HG03064 (cell line): Measurements from ENCODE around the gene STIMATE.

Experiments
- ATAC-seq: cut with Tn5 transposase; IDR thresholded peaks from one replicate; pipeline ENCODE4 v1.9.1; 2021; ENCODE audit warnings: low read depth; ENCODE audit not compliant: unreplicated experiment

STIMATE gene

DNA sequence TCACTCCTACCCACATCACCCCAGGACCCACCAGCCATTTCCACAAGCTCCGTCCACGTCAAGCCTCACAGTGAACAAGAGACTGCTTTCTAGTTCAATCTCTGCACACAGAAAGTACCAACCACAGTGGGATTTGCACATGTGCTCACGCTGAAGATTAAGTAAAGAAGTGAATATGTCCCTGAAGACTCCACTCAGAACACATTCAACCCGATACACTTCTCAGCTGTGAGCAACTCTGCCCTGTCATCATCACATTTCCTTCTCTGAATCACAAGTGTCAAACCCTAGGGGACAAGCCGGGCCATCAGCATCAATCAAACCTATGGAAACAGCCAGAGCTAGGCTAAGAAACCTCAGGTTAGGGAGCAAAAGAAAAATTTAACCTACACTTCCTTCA is 1.9 kb downstream of the STIMATE start:
- no peak for ATAC-seq

DNA sequence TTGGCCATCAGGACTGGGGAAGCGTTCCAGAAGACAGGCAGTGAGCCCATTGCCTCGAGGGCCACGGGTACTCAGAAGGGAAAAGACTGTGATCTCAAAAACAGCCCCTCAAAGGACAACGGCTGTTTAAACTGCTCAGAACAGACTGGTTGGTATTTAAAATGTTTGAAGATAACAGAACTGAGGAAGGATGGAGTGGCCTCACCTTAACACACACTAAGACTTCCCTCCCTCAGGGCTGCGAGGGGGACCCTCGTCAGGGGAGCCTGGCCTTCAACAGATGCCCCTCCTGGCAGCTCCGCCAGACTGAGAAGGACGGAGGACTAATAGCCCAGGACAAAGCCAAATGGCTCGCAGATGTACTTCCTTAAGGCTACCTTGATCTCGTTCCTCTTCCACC is 2.6 kb downstream of the STIMATE start:
- no peak for ATAC-seq

DNA sequence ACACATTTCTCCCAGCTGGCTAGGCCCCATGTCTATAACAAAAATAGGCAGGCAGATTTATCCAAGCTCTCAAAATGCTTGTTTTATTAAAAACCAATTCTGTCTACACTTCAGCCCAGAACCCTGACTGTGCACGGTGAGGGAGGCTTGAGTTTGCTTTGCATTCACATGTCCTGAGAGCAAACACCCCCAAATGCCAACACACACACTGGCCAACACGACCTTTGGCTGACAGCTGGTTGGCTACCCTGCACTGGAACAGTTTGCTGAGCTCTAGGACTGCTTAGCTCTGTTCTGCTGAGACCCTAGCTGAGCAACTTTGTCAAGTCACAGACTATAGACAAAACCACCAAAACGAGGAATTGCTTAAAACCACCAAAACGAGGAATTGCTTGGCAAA is 3.6 kb downstream of the STIMATE start:
- no peak for ATAC-seq

DNA sequence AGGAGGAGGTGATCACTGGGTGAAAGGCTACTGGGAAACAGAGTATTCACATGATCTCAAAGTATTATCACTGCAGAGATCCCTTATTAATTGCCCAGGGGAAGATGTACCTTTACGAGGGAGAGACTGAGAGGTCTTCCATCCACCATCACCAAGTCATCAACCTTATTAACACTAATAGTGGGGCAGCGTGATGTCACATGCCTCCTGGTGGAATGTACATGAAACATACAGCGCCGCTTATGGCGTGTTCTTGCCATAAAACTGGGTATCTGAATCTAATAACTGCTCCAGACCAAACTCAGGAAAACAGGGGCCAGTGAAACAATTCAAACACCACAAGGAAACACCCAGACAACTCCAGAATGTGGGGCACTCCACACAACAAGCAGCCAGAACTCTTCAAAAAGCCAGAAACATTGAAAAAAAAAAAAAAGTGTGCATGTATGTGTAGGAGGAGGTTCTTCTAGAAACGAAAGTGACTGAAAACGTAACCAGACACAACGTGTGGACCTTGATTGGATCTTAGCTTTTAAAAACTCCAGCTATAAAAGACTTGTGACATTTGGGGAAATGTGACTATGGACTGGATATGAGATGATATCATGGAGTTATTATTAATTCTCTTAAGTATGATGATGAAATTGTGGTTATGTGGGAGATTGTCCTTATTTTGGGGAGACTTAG is 4.6 kb downstream of the STIMATE start:
- no peak for ATAC-seq

DNA sequence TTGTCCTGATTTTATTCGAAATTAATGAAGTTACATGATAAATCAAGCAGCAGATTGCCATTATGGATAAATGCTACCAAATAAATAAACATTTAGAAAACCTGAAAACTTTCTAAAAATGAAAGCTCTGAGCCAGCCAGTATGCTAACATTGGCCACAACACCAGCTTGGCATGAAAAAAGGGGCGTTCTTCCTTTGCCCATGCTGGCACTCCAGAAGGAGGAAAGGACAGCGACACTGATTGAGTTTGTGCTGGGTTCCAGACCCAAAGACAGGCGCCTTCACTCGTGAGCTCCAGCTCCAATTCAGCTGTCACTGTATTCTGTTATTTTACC is 5.1 kb downstream of the STIMATE start:
- no peak for ATAC-seq

DNA sequence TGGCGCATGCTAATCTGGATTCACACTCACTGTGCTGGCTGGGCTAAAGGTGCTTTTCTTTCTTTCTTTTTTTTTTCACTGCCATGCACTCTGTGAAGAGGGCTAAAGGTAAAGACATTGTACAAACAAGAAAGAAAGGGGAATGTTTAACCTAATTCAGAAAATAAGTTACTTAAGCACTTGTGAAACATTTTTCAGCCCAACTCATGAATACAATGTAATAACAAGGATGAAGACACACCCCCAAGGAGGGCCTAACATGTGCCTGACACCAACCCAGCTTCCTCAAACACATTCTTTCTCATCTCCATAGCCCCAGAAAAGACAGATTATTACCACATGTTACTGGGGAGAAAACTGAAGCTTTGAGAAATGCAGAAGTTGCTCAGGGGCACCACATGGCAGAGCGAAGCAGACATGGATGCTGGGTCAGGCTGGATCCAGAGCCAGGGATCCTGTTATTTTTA is 5.7 kb downstream of the STIMATE start:
- no peak for ATAC-seq

DNA sequence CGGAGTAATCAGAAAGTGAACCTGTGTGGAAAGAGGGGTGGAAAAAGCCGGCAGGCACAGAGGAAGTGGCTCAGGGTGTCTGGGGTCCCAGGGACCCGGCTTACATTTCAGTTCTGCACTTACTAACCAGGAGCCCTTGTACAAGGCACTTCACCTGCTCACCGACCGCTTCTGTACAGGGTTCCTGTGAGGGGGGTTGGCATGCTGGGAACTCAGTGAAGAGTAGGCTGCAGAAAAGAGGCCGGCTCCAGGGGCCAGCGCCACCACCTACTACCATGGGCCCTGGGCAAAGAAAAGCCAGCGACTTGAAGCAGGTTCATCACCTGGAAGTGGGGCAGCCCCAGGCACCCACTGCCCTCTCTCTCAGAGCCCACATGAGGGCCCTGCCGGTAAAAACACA is 6.2 kb downstream of the STIMATE start:
- no peak for ATAC-seq

DNA sequence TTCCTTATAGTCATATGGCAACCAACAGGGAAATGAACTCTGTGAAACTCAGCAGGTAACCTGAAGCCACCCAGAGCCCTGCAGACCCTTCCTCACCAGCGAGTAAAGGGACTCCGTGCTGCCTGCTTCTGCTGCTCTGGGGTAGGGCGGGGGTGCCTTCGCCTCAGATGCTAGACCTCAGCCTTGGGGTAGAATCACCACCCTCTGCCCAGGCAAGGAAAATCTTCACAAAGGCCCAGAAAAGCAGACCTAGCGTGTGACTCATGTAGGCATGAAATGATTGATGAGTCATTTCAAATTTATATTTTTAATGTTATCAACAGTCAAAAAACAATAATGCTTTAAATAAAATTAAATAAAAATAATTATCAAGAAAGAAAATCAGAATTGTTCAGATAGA is 6.6 kb downstream of the STIMATE start:
- ATAC-seq, result no peak

DNA sequence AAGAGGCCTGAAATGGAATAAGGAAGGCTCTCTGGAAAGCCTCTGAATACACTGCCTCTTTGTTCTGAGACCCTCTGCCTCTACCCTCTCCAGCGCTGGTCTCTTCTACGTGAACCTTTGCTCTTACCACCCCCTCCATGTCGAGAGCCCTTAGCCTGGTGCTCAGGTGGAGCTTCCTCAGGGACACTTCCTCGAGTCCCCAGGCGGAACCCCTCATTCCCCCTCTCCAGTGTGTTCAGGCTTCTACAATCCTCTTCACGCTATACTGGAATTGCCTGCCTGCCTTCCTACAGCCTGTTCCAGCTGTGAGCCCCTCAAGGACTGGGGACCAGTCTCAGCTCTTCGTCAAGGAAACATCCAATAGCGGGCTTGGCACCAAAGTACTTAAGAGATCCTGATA is 7.4 kb downstream of the STIMATE start:
- ATAC-seq, result no peak

DNA sequence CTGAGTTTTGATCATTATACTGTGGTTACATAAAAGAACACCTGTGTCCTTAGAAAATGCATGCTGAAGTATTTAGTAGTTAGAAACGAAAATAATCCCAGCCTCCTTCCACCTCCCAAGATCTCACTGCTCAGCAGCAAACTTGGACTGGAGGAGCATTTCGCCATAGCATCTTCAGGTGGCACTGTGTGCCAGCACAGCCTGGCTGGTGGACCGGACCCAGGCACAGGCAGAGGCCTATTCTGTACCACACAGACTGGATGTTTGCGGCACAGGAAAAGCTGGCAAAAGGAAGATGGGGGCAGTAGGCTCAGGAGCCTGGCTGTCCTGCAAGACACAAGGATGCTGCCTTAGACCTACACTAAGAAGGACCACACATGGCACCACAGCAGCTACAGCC is 10.2 kb downstream of the STIMATE start:
- ATAC-seq, result no peak

DNA sequence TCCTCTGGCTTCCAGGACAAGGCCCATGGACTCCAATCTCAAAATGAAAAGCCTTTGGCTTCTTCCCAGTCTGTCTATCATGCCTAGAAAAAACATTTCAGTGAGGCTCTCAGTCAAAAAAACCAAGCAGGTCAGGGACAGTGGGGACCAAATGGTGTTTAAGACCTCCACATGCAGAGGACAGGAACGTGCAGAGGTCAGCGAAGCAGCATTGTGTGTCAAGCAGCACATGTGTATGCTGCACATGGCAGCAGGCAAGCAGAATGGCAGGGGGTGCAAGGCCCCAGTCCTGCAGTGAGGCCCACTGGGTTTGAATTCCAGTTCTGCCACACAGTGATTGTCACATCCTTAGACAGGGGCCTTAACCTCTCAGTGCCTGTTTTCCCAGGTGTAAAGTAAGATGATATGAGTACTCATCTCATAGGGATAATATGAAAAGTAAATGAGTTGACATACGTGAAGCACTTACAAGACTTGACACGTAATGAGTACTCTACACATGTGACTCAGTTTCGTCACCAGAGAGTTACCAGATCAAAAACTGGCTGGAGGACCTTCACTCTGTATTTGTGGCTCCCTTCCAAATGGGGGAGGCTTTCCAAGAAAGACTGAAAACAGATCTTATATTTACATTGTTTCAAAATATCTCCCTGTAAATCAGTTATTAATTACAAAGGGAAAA is 11.2 kb downstream of the STIMATE start:
- no peak for ATAC-seq

DNA sequence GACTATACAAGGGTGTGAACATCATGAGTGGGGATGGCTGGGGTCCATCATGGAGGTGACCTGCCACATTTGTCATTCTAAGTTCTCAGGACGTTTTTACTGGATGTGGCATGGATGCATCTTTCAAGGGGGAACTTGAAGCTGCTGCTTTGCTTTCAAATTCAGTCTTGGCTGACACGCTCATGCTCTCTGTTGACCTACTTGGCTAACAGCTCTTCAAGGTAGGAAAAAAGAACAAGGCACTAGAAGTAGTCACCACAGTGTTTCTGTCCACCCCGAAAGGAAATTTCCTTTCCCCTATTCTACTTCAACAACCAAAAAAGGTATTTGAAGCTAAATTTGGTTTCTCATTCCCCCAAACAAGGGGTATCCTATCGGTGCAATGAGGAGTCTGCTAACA is 15.0 kb downstream of the STIMATE start:
- ATAC-seq, result no peak

DNA sequence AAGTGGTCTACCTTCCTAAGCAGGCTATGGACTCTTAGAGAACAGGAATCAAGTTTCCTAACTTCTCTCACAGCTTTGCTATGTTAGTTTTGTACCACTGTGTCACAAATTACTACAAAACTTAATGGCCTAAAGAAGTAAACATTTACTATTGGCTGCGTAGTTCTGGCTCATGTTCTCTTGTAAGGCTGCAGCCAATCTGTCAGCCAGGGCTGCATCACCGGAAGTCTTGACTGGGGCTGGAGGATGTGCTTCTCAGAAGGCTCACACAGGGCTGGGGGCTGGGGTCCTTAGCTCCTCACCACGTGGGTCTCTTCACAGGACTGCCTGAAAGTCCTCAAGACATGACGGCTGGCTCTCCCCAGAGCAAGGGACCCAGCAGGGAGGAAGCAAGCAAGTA is 15.5 kb downstream of the STIMATE start:
- no peak for ATAC-seq

DNA sequence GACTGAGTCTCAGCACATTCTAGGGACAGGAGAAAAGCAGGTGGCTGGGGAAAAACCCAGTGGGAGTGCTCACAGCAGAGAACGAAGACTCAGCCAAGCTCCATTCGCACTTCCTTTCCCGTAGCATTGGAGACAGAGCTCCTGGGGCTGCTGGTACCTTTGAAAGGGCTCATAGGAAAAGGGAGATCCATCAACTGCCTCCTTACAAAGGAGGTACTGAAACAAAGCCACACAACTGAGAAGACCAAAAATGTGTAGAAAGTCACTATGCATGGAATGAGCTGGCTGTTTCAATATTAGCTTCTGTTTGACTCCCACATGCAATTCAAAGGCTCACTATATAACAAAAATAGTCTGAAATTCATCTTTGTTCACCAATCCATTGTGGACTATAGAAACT is 16.9 kb downstream of the STIMATE start:
- no peak for ATAC-seq

DNA sequence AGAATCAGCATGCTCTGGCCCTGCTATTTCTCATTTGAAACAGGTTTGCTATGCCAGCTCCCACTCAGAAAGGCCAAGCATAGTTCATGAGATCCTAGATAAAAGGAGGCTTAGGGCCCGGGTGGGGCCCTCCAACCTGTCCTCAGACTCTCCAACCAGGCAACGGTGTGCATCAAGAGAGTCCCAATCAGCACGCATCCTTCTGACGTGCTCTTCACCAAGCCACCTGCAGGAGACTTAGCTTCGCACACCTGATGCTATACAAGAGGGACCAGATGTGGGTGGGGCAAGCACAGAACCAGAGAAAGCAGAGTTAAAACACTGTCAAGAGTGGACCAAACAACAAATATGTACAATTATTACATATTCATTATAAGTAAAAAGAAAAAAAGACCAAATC is 17.3 kb downstream of the STIMATE start:
- no peak for ATAC-seq

DNA sequence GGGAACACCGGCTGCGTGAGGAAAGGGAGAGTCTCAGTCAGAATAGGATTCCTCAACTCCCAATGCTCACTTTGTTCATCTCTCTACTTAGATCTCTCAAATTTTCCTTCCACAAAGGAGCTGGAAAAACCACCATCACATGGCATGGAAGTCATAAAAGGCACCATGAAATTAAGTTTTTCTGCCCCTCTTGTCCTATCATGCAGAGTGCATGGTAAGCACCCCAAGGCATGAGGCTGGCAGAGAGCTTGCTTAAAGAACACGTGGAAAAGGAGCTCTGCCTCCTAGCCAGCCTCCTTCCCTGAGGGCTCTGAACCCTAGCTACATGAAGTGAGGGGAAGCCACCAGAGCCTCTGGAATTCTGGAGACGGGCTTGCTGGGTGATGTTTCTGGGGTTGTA is 17.8 kb downstream of the STIMATE start:
- no peak for ATAC-seq

DNA sequence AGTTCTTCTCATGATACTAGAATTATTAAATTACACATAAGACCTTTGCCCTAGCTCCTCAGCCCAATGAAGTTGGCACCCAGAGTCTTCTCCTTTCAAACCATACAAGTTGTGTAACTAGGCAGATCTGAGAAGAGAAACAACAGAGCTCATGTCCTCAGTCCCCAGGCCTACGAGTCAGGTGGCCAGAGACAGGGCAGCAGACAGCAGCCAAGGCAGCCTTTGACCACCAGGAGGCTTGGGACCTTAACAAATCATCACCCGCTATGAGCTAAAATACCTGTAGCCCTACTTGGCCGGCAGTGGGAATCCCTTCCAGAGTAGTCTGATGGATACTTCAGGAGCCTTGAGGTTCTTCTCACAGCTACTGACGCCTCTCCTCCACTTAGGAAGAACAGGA is 18.3 kb downstream of the STIMATE start:
- ATAC-seq, result no peak

DNA sequence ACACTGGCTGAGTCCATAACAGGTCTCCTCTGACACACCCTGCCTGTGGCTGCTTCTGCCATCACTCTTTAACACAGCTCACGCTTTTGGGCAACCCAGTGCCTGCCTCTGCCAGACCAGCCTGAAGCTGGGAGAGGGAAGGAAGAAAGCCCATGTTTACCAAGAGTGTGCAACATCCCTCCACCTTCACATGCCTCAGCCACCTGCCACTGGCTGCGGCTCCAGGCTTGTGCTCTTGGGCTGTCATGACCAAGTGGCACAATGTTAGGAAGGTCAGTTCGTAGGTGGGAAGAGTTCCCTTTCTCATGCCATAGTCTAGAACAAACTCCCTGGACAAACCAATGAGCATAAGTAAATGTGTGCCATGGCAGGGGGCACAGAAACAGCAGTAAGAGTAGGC is 20.3 kb downstream of the STIMATE start:
- ATAC-seq, result no peak

DNA sequence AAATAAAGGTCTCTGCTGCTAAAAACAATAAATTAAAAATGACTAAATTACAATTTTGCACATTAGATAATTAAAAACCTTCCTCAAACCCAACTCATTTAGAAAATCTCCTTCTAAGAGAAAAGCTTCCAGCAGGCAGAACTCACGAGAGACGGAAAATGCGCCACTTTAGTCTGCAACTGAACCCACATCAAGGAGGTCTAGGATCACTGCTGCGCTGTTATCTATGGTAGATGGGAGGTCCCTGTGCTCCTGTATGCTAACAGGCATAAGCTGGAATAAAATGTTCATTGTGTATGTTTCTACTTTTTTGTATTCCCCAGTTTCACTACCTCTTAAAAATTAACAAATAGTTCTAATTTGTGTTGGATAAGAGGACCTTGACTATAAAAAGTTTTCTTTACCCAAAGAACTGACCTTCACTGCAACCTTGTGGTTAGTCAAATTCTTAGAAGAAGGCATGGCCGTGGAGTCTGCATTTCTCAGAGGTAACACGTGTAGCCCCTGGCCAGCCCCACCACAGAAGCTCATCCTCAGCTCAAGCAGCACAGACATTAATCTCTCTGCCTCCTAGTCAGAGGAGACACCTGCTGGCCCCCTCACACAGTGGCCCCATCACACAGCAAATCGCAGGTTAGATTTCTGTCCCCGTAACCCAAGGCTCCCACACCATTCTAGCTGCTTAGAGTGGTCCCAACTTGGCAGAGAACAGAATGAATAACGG is 22.3 kb downstream of the STIMATE start:
- ATAC-seq, result no peak

DNA sequence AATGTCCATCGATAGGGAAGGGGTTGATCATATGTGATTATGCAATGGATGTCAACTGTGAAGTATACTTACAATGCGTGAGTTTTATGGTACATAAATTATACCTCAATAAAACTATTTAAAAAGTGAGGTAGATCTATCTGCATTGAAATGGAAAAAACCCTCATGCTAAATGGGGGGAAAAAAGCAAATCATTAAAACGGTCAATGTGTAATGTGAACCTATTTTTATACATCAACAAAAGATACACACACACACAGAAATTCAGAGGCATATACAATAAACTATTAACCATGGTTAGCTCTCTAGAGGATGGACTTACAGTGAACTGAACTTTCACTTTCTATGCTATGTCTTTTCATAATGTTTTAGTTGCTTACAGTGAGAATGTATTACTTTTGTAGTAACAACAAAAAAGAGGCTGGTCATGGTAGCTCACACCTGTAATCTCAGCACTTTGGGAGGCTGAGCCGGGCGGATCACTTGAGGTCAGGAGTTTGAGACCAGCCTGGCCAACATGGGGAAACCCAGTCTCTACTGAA is 23.1 kb downstream of the STIMATE start:
- no peak for ATAC-seq

DNA sequence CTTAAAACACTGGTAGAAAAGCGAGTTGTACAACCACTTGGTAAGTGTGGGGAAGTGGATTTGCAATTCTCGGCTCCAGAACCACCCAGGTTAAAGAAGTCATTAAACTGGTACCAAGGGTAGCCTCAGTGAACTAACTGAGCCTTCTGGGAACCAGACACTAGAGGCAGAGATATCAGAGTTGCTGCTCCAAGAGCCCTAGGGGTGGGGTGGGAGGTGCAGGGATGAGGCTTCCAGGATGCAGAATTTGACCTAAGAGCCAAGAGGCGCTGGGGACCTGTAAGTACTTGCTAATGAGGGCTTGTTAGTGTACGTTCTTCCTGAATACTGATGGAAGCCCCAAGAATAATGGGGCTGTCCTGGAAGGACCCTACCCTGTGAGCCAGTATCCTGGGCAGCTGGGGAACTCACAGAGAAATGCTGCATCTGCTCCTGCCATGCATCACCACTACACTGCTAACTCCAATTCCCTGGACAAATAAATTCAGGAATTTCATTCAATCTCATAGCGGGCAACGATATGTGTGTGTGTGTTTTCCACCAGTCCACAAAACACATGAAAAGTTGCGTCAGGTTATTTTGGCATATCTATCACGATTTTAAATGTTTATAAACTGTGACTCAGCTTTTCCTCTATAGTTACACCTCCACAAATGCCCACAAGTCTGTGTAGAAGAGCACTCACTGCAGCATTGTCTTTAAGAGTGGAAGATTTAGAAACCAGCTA is 23.8 kb downstream of the STIMATE start:
- ATAC-seq, result no peak
